Stomach (tissue), 4 donors: ENCODE measurements around the gene ZBTB45.

Source experiments
- CTCF ChIP-seq, 7 experiments: fragments of 450-650 bp in 4 of 7; fragments of 200-600 bp in 3 of 7; sonication (generic) in 3 of 7; IDR thresholded peaks; one replicate each; pipeline ENCODE4 v1.5.1; 2016 to 2019; ENCODE audit warnings: antibody characterized with exemption in 7 of 7, control low read depth in 2 of 7, mild to moderate bottlenecking in 1 of 7
- POLR2A ChIP-seq, 4 donors: fragments of 450-650 bp; IDR thresholded peaks; one replicate each; pipeline ENCODE4 v1.6.1; 2016; ENCODE audit warnings: antibody characterized with exemption in 4 of 4, control low read depth in 2 of 4, mild to moderate bottlenecking in 1 of 4, moderate library complexity in 1 of 4
- POLR2AphosphoS5 ChIP-seq, 3 donors: sonication (generic); formaldehyde crosslinking; IDR thresholded peaks; one replicate each; pipeline ENCODE4 v1.6.1; 2016; ENCODE audit warnings: antibody characterized with exemption in 3 of 3

GRCh38 chr19:58520257-58520599, 618 bp upstream of the ZBTB45 start:
- TF ChIP-seq CTCF (IDR thresholded peaks at IDR 0.05) (no peak), POLR2AphosphoS5 (IDR thresholded peaks at IDR 0.05) (no peak), POLR2A (IDR thresholded peaks at IDR 0.05) (no peak)
